ENCODE measurements around the gene FOXF1. TPM values are rescaled to one million over a fixed set of nuclear protein-coding genes. Genes with fewer than 3 reads are reported as not detected.

The FOXF1 gene
- total and polyA plus RNA-seq, 4 donors, result 0.56 to 1.2 (median 0.89) TPM

DNA sequence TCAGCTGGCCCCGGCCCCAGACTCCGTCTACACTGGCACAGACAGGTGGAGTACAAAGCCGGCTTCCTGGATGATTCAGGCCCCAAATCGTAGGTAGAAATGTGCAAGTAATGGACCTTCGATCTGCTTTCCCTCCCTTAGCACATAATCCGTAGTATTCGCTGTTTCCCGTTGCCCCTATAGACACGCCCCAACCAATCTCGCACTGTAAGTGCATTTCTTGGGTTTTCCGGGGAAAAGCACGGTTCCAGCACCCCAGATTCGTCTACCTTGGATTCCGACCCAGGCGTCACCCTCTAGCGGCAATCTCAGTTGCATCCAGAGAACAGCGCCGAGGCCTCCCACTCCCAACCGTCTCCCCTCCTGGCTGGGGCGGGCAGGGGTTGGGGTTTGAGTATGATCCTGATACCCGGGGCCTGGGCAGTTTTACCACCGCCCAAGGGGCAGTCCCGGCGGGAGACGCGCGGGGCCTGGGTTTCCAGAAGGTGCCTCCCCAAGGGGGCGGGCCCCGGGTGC lies 12.1 kb upstream of the FOXF1 start:
- no peak for DNase-seq (ENCODE audit: low spot score)
- no peaks in the 10 kb centered on the region for H3K36me3 ChIP-seq (ENCODE audit: control insufficient read depth in 4 of 4, insufficient read depth in 3 of 4, low read depth in 1 of 4, low read length in 3 of 4)
- WGBS, result 11% methylated on average over 29 of the region's 29 CpGs
- no peak overlapping the region for H3K4me3 ChIP-seq (ENCODE audit: low read depth in 1 of 3, low read length in 3 of 3)
- no peaks in the 10 kb centered on the region for H3K9me3 ChIP-seq (ENCODE audit: control insufficient read depth in 4 of 4, low read length in 3 of 4)
- TF ChIP-seq TAF1 (conservative IDR thresholded peaks at IDR 0.05) (no peak), HNF4A (conservative IDR thresholded peaks at IDR 0.05) (no peak), RXRA (IDR thresholded peaks at IDR 0.05) (no peak), FOXA2 (IDR thresholded peaks at IDR 0.05) (no peak), SP1 (IDR thresholded peaks at IDR 0.05) (no peak), GABPA (IDR thresholded peaks at IDR 0.05 in 1 of 2, conservative IDR thresholded peaks at IDR 0.05 in 1 of 2) (no peak), EGR1 (IDR thresholded peaks at IDR 0.05; ENCODE audit: low read depth in 2 of 2) (no peak), HNF4G (IDR thresholded peaks at IDR 0.05) (no peak), YY1 (IDR thresholded peaks at IDR 0.05) (no peak), JUND (IDR thresholded peaks at IDR 0.05) (no peak), RAD21 (IDR thresholded peaks at IDR 0.05) (no peak), NR2F2 (IDR thresholded peaks at IDR 0.05) (no peak), FOXA1 (IDR thresholded peaks at IDR 0.05) (no peak)
- TF ChIP-seq, protein P1, sequence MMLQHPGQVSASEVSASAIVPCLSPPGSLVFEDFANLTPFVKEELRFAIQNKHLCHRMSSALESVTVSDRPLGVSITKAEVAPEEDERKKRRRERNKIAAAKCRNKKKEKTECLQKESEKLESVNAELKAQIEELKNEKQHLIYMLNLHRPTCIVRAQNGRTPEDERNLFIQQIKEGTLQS (IDR thresholded peaks at IDR 0.05), result no peak
- TF ChIP-seq, protein P2, sequence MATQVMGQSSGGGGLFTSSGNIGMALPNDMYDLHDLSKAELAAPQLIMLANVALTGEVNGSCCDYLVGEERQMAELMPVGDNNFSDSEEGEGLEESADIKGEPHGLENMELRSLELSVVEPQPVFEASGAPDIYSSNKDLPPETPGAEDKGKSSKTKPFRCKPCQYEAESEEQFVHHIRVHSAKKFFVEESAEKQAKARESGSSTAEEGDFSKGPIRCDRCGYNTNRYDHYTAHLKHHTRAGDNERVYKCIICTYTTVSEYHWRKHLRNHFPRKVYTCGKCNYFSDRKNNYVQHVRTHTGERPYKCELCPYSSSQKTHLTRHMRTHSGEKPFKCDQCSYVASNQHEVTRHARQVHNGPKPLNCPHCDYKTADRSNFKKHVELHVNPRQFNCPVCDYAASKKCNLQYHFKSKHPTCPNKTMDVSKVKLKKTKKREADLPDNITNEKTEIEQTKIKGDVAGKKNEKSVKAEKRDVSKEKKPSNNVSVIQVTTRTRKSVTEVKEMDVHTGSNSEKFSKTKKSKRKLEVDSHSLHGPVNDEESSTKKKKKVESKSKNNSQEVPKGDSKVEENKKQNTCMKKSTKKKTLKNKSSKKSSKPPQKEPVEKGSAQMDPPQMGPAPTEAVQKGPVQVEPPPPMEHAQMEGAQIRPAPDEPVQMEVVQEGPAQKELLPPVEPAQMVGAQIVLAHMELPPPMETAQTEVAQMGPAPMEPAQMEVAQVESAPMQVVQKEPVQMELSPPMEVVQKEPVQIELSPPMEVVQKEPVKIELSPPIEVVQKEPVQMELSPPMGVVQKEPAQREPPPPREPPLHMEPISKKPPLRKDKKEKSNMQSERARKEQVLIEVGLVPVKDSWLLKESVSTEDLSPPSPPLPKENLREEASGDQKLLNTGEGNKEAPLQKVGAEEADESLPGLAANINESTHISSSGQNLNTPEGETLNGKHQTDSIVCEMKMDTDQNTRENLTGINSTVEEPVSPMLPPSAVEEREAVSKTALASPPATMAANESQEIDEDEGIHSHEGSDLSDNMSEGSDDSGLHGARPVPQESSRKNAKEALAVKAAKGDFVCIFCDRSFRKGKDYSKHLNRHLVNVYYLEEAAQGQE (IDR thresholded peaks at IDR 0.05), result no peak
- TF ChIP-seq, protein P3, sequence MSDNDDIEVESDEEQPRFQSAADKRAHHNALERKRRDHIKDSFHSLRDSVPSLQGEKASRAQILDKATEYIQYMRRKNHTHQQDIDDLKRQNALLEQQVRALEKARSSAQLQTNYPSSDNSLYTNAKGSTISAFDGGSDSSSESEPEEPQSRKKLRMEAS (IDR thresholded peaks at IDR 0.05), result no peak
- TF ChIP-seq, protein P4, sequence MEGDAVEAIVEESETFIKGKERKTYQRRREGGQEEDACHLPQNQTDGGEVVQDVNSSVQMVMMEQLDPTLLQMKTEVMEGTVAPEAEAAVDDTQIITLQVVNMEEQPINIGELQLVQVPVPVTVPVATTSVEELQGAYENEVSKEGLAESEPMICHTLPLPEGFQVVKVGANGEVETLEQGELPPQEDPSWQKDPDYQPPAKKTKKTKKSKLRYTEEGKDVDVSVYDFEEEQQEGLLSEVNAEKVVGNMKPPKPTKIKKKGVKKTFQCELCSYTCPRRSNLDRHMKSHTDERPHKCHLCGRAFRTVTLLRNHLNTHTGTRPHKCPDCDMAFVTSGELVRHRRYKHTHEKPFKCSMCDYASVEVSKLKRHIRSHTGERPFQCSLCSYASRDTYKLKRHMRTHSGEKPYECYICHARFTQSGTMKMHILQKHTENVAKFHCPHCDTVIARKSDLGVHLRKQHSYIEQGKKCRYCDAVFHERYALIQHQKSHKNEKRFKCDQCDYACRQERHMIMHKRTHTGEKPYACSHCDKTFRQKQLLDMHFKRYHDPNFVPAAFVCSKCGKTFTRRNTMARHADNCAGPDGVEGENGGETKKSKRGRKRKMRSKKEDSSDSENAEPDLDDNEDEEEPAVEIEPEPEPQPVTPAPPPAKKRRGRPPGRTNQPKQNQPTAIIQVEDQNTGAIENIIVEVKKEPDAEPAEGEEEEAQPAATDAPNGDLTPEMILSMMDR (IDR thresholded peaks at IDR 0.05; ENCODE audit: low read depth, low read length, missing input control), result no peak
- TF ChIP-seq, protein P5, sequence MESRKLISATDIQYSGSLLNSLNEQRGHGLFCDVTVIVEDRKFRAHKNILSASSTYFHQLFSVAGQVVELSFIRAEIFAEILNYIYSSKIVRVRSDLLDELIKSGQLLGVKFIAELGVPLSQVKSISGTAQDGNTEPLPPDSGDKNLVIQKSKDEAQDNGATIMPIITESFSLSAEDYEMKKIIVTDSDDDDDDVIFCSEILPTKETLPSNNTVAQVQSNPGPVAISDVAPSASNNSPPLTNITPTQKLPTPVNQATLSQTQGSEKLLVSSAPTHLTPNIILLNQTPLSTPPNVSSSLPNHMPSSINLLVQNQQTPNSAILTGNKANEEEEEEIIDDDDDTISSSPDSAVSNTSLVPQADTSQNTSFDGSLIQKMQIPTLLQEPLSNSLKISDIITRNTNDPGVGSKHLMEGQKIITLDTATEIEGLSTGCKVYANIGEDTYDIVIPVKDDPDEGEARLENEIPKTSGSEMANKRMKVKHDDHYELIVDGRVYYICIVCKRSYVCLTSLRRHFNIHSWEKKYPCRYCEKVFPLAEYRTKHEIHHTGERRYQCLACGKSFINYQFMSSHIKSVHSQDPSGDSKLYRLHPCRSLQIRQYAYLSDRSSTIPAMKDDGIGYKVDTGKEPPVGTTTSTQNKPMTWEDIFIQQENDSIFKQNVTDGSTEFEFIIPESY (IDR thresholded peaks at IDR 0.05), result no peak
- peaks cover 13 to 37% (median 32%) of the 10 kb centered on the region in 4 donors for H3K27me3 ChIP-seq (ENCODE audit: control insufficient read depth in 4 of 4, insufficient read depth in 4 of 4, low read length in 3 of 4)
- H3K27ac ChIP-seq (ENCODE audit: low read depth in 1 of 2, low read length in 2 of 2), result no peak overlapping the region
- H3K4me1 ChIP-seq (ENCODE audit: control insufficient read depth in 4 of 4, insufficient read depth in 4 of 4, low read length in 3 of 4), result peaks cover 0 to 10% (median 6%) of the 10 kb centered on the region in 4 donors
- no peak overlapping the region for H3K9ac ChIP-seq (ENCODE audit: low read depth in 1 of 2, low read length in 2 of 2)

Measured in liver (tissue), 9 donors.